HepG2 (cell line): ENCODE data around the gene UBE3A. TPM values are rescaled to one million over a fixed set of nuclear protein-coding genes. Genes with fewer than 3 reads are reported as not detected.

Experiments used
- ATAC-seq: fragments of 200-7000 bp; cut with Tn5 transposase; 3 replicates; pipeline ENCODE4 v1.9.1; 2020; ENCODE audit warnings: mild to moderate bottlenecking, moderate library complexity
- BruUV-seq: library from RNA; stranded (reverse); fragments of 400-500 nt; replicated peaks from 2 replicates; lab custom pipeline; 2021; lab: Mats Ljungman, UMichigan
- CTCF ChIA-PET: fragments of 300-600 bp; formaldehyde crosslinking; extraction: SDS; loops from one replicate; lab custom pipeline; 2021; ENCODE audit warnings: low total read pairs, inconsistent platforms, low intra/inter-chr PET ratio; lab: Yijun Ruan, JAX
- POLR2A ChIA-PET: fragments of 350-600 bp; sonication (Branson Sonifier 250); formaldehyde crosslinking; loops from one replicate; lab custom pipeline; 2020; ENCODE audit warnings: antibody characterized with exemption, inconsistent platforms; lab: Yijun Ruan, JAX
- DNase-seq: peaks from one replicate; pipeline ENCODE4 v3.0.0-alpha.2; 2015; ENCODE audit warnings: low spot score
- FAIRE-seq: peaks from 3 replicates; lab custom pipeline; 2011; peaks lifted over from hg19 to GRCh38; lab: Jason Lieb, UNC
- H2AFZ ChIP-seq: one replicate; pipeline ENCODE4 v1.6.1; 2011; ENCODE audit warnings: low read length, inconsistent platforms
- H3K27ac ChIP-seq: fragments of 300-600 bp; 3 replicates; pipeline ENCODE4 v1.8.0; 2011; ENCODE audit warnings: mixed run types, mild to moderate bottlenecking, mixed read lengths, low read length, inconsistent platforms; ENCODE audit not compliant: insufficient read depth; ENCODE audit errors: extremely low read length
- H3K27me3 ChIP-seq, 2 experiments: fragments of 200-600 bp in 1 of 2; 2 replicates in 1 of 2; 3 replicates in 1 of 2; pipeline versions ENCODE4 v1.6.0 to v1.8.0; 2011; ENCODE audit warnings: low read length in 2 of 2, mild to moderate bottlenecking in 2 of 2, moderate library complexity in 2 of 2, inconsistent platforms in 1 of 2; ENCODE audit not compliant: insufficient read depth in 2 of 2, control insufficient read depth in 1 of 2
- H3K36me3 ChIP-seq, 2 experiments: fragments of 200-600 bp in 1 of 2; replicated peaks in 1 of 2; 2 replicates in 1 of 2; 3 replicates in 1 of 2; pipeline versions ENCODE4 v1.5.1 to v1.8.0; 2011; ENCODE audit warnings: low read length in 2 of 2, inconsistent platforms in 1 of 2; ENCODE audit not compliant: insufficient read depth in 2 of 2, control insufficient read depth in 1 of 2
- H3K4me1 ChIP-seq: 2 replicates; pipeline ENCODE4 v1.5.1; 2012; ENCODE audit warnings: low read length, inconsistent platforms; ENCODE audit not compliant: insufficient read depth
- H3K4me2 ChIP-seq: 2 replicates; pipeline ENCODE4 v1.6.0; 2011; ENCODE audit warnings: low read depth, low read length, inconsistent platforms
- H3K4me3 ChIP-seq, 3 experiments: fragments of 200-600 bp in 1 of 3; sonication (generic), shearing (Covaris generic) in 1 of 3; replicated peaks in 1 of 3; 2 replicates each; pipeline ENCODE4 v1.5.1; 2011 to 2016; ENCODE audit warnings: low read length in 3 of 3, inconsistent platforms in 2 of 3, low read depth in 2 of 3, mild to moderate bottlenecking in 2 of 3, control low read depth in 1 of 3, mixed read lengths in 1 of 3; ENCODE audit not compliant: insufficient read depth in 1 of 3
- H3K79me2 ChIP-seq: one replicate; pipeline ENCODE4 v1.6.1; 2011; ENCODE audit warnings: low read length, inconsistent platforms; ENCODE audit not compliant: insufficient read depth
- H3K9ac ChIP-seq: 2 replicates; pipeline ENCODE4 v1.6.0; 2011; ENCODE audit warnings: mild to moderate bottlenecking, low read depth, low read length, inconsistent platforms; ENCODE audit not compliant: insufficient read depth
- H3K9me3 ChIP-seq: 2 replicates; pipeline ENCODE4 v1.5.1; 2012; ENCODE audit warnings: mild to moderate bottlenecking, low read length
- H4K20me1 ChIP-seq: 2 replicates; pipeline ENCODE4 v1.6.0; 2011; ENCODE audit warnings: inconsistent platforms, mild to moderate bottlenecking, low read length, moderate library complexity; ENCODE audit not compliant: insufficient read depth
- ATF7 ChIP-seq, 2 experiments: fragments of 450-650 bp in 1 of 2; sonication (generic) in 1 of 2; formaldehyde crosslinking in 1 of 2; IDR thresholded peaks; 2 replicates each; pipeline versions ENCODE4 v1.4.0 to v1.6.1; 2016 to 2020; ENCODE audit warnings: antibody characterized with exemption in 1 of 2, mild to moderate bottlenecking in 1 of 2, missing genetic modification reagents in 1 of 2
- CREB1 ChIP-seq, 2 experiments: fragments of 450-650 bp in 1 of 2; IDR thresholded peaks; 2 replicates each; pipeline ENCODE4 v1.6.1; 2016 to 2017; ENCODE audit warnings: control low read depth in 1 of 2, mild to moderate bottlenecking in 1 of 2, missing compliant biosample characterization in 1 of 2, missing genetic modification characterization in 1 of 2
- MAFG ChIP-seq: sonication (generic); formaldehyde crosslinking; IDR thresholded peaks from 2 replicates; pipeline ENCODE4 v1.5.1; 2020; ENCODE audit warnings: mild to moderate bottlenecking, missing genetic modification reagents
- TBX2 ChIP-seq: sonication (generic); formaldehyde crosslinking; IDR thresholded peaks from 2 replicates; pipeline ENCODE4 v1.5.0; 2020; ENCODE audit warnings: missing genetic modification reagents, mild to moderate bottlenecking, borderline replicate concordance
- ZNF747 ChIP-seq: sonication (generic); formaldehyde crosslinking; IDR thresholded peaks from 2 replicates; pipeline ENCODE4 v1.8.1; 2023; ENCODE audit warnings: missing genetic modification reagents, mild to moderate bottlenecking, borderline replicate concordance
- ZNF782 ChIP-seq: sonication (generic); formaldehyde crosslinking; IDR thresholded peaks from 2 replicates; pipeline ENCODE4 v1.4.0; 2020; ENCODE audit warnings: missing genetic modification reagents, mild to moderate bottlenecking, borderline replicate concordance
- WGBS: methylation state at CpG from one replicate; pipeline ENCODE4 v1.1.6; 2017; ENCODE audit warnings: low lambda C conversion rate; 5-methylcytosine and 5-hydroxymethylcytosine counted together
- in situ Hi-C: cut with HindIII; loops from 2 replicates; pipeline ENCODE4 v1.10.0; 2017; ENCODE audit warnings: low pct_unique_long_range_greater_than_20kb; ENCODE audit not compliant: extremely low pct_ligation_motif_present
- intact Hi-C: fragments of 100-400 bp; cut with micrococcal nuclease; formaldehyde crosslinking; loops from one replicate; pipeline ENCODE4 v1.10.0; 2022; ENCODE audit not compliant: unreplicated experiment
- polyA plus RNA-seq, 8 experiments: library from polyadenylated mRNA; depleted of rRNA in 3 of 8; stranded (reverse) in 7 of 8; unstranded in 1 of 8; fragments of >200 nt; fragmentation: Illumina TruSeq in 4 of 8; extraction: Trizol in 4 of 8; gene quantifications; 2 replicates each; pipeline versions ENCODE4 v1.2.1 to v1.2.3, GENCODE V29; 2011 to 2016; ENCODE audit warnings: low read depth in 4 of 8, missing spikeins in 1 of 8, mixed read lengths in 1 of 8; ENCODE audit not compliant: insufficient read depth in 1 of 8
- total RNA-seq, 5 experiments: library from RNA; depleted of rRNA; stranded (reverse); fragments of >200 nt; fragmentation: Illumina TruSeq; extraction: Trizol; gene quantifications; 2 replicates each; pipeline ENCODE4 v1.2.3, GENCODE V29; 2016; ENCODE audit warnings: low read depth in 1 of 5

UBE3A gene
- total and polyA plus RNA-seq, 2 of the 13 experiments (the other 11 are each of a cell fraction or from before 2014, with no cell fraction given) = 17.3 to 80.5 TPM

DNA sequence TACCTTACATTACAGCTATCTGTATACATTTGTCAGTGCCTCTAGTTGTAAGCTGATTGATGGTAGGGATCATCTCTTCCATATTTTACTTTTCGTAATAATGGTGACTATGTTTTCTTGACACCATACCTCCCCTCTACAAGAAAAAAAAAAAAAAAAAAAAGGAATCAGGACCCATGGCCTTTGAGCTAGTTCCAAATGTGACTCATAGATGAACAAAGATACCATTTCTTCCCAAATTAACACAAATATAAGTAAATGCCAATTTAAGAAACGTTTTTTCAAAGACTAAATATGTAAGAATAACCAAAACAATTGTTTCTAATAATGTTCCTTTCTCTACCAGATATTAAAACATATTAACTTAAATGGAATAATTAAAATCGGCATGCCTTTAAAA is 23.1 kb downstream of the UBE3A start:
- BruUV-seq = no TSS peak
- no peak overlapping the region for H3K4me2 ChIP-seq
- H3K4me3 ChIP-seq = no peak overlapping the region
- no peaks in the 10 kb centered on the region; a peak in 1 of 5 replicates for H3K36me3 ChIP-seq
- no peak for FAIRE-seq
- CTCF ChIA-PET = no interaction called here
- H3K9me3 ChIP-seq = no peaks in the 10 kb centered on the region
- no peak overlapping the region for H2AFZ ChIP-seq
- H3K27me3 ChIP-seq = no peaks in the 10 kb centered on the region
- in situ Hi-C loops = no loop called here
- ATAC-seq = no peak
- intact Hi-C loops = no loop called here
- no peak overlapping the region for H3K9ac ChIP-seq
- 78% methylated on average over 3 of the region's 3 CpGs for WGBS
- H3K79me2 ChIP-seq = peaks cover 100% of the 10 kb centered on the region
- POLR2A ChIA-PET = no interaction called here
- TF ChIP-seq TBX2 (no peak), ZNF747 (no peak), ZNF782 (CRISPR knock-in tag) (no peak)
- H4K20me1 ChIP-seq = peaks cover 28% of the 10 kb centered on the region; the same call in 1 of the 2 replicates
- peaks cover 16% of the 10 kb centered on the region for H3K4me1 ChIP-seq
- DNase-seq = no peak
- H3K27ac ChIP-seq = no peak overlapping the region

DNA sequence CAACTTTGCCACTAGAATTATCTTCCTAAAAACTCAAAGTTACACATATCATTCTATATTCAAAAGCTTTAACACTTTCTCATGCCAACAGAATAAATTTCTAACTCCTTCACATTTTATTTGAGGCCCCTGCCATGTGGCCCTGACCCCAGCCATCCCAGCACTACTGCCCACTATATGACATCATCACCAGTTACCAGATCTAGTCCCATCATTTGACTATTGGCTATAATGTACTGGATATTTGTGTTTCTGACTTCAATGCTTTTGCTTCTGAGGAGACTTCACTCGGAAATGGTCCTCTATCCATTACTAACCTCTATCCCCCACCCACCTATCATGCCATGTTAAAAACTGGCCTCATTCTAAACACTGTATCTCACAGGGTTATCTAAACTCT is 23.6 kb downstream of the UBE3A start:
- H4K20me1 ChIP-seq = peaks cover 32% of the 10 kb centered on the region; the same call in 1 of the 2 replicates
- BruUV-seq = TSS peak; percentile 7
- H3K4me1 ChIP-seq = peaks cover 16% of the 10 kb centered on the region
- DNase-seq (no peak), ATAC-seq (no peak), FAIRE-seq (no peak)
- H3K4me3 ChIP-seq = no peak overlapping the region
- WGBS = 95% methylated on average over 1 of the region's 1 CpG
- ChIA-PET POLR2A (no interaction called here), CTCF (no interaction called here)
- no peaks in the 10 kb centered on the region for H3K9me3 ChIP-seq
- intact Hi-C loops = no loop called here
- no peak for TF ChIP-seq MAFG (CRISPR knock-in tag)
- TF ChIP-seq CREB1 (IDR thresholded peaks at IDR 0.05) = peak; percentile 25; the same call in 1 of the 2 replicates
- TF ChIP-seq CREB1 (CRISPR knock-in tag; IDR thresholded peaks at IDR 0.05) = no peak
- peak; percentile 71 for TF ChIP-seq ATF7 (IDR thresholded peaks at IDR 0.05)
- TF ChIP-seq ATF7 (CRISPR knock-in tag; IDR thresholded peaks at IDR 0.05) = no peak
- no peak overlapping the region for H3K27ac ChIP-seq
- no peaks in the 10 kb centered on the region for H3K27me3 ChIP-seq
- no peaks in the 10 kb centered on the region; a peak in 1 of 5 replicates for H3K36me3 ChIP-seq
- in situ Hi-C loops = no loop called here
- H3K4me2 ChIP-seq = no peak overlapping the region
- no peak overlapping the region for H3K9ac ChIP-seq
- H3K79me2 ChIP-seq = peaks cover 100% of the 10 kb centered on the region
- no peak overlapping the region for H2AFZ ChIP-seq
